Mesenchymal stem cell (in vitro differentiated cells and primary cell): Measurements from ENCODE around the gene MAP2K5.

Experiments
- DNase-seq: peaks from one replicate; pipeline ENCODE4 v3.0.0-alpha.2; 2013
- H2AFZ ChIP-seq: one replicate; pipeline ENCODE4 v1.6.1; 2013; ENCODE audit warnings: low read depth, mild to moderate bottlenecking, control low read depth, inconsistent platforms, low read length, moderate library complexity
- H2AK5ac ChIP-seq: 2 replicates; pipeline ENCODE4 v1.6.1; 2013; ENCODE audit warnings: low read length, moderate library complexity, mild to moderate bottlenecking, inconsistent platforms; ENCODE audit not compliant: severe bottlenecking
- H2BK120ac ChIP-seq: one replicate; pipeline ENCODE4 v1.6.1; 2013; ENCODE audit warnings: low read depth, mild to moderate bottlenecking, inconsistent platforms, low read length, moderate library complexity
- H2BK12ac ChIP-seq, 2 experiments: one replicate each; pipeline ENCODE4 v1.6.1; 2013; ENCODE audit warnings: inconsistent platforms in 2 of 2, low read length in 2 of 2, mild to moderate bottlenecking in 2 of 2, moderate library complexity in 2 of 2, control low read depth in 1 of 2
- H2BK15ac ChIP-seq: one replicate; pipeline ENCODE4 v1.6.1; 2013; ENCODE audit warnings: mild to moderate bottlenecking, low read depth, inconsistent platforms; ENCODE audit not compliant: poor library complexity, severe bottlenecking
- H2BK5ac ChIP-seq: 2 replicates; pipeline ENCODE4 v1.6.1; 2013; ENCODE audit warnings: low read depth, mild to moderate bottlenecking, low read length, control low read depth, inconsistent platforms; ENCODE audit not compliant: poor library complexity, severe bottlenecking
- H3K14ac ChIP-seq, 2 experiments: one replicate each; pipeline ENCODE4 v1.6.1; 2013; ENCODE audit warnings: inconsistent platforms in 2 of 2, low read length in 2 of 2, control low read depth in 1 of 2, mild to moderate bottlenecking in 1 of 2, moderate library complexity in 1 of 2
- H3K18ac ChIP-seq, 2 experiments: one replicate each; pipeline ENCODE4 v1.6.1; 2013; ENCODE audit warnings: inconsistent platforms in 2 of 2, low read length in 2 of 2, control low read depth in 1 of 2, low read depth in 1 of 2, mild to moderate bottlenecking in 1 of 2
- H3K23ac ChIP-seq, 2 experiments: one replicate each; pipeline ENCODE4 v1.6.1; 2013; ENCODE audit warnings: inconsistent platforms in 2 of 2, low read length in 2 of 2, mild to moderate bottlenecking in 2 of 2, moderate library complexity in 2 of 2, control low read depth in 1 of 2
- H3K27ac ChIP-seq: 2 replicates; pipeline ENCODE4 v1.5.1; 2013; ENCODE audit warnings: mild to moderate bottlenecking, moderate library complexity, low read length, control low read depth, inconsistent platforms; ENCODE audit not compliant: poor library complexity, severe bottlenecking
- H3K27me3 ChIP-seq, 2 experiments: 2 replicates each; pipeline versions ENCODE4 v1.6.1 to v1.7.0; 2013; ENCODE audit warnings: low read length in 2 of 2, mild to moderate bottlenecking in 2 of 2, moderate library complexity in 2 of 2, control low read depth in 1 of 2, inconsistent platforms in 1 of 2; ENCODE audit not compliant: control insufficient read depth in 1 of 2, insufficient read depth in 1 of 2
- H3K36me3 ChIP-seq, 2 experiments: 2 replicates each; pipeline versions ENCODE4 v1.6.1 to v1.7.0; 2013; ENCODE audit warnings: low read length in 2 of 2, control low read depth in 1 of 2, inconsistent platforms in 1 of 2, low read depth in 1 of 2, mild to moderate bottlenecking in 1 of 2; ENCODE audit not compliant: insufficient read depth in 2 of 2, control insufficient read depth in 1 of 2
- H3K4ac ChIP-seq, 2 experiments: one replicate each; pipeline ENCODE4 v1.6.1; 2013; ENCODE audit warnings: inconsistent platforms in 2 of 2, low read length in 2 of 2, mild to moderate bottlenecking in 2 of 2, moderate library complexity in 2 of 2, control low read depth in 1 of 2, low read depth in 1 of 2
- H3K4me1 ChIP-seq: 2 replicates; pipeline ENCODE4 v1.6.1; 2013; ENCODE audit warnings: low read depth, low read length, control low read depth; ENCODE audit not compliant: control insufficient read depth, insufficient read depth
- H3K4me2 ChIP-seq: 2 replicates; pipeline ENCODE4 v1.6.1; 2013; ENCODE audit warnings: low read length, mild to moderate bottlenecking, inconsistent platforms; ENCODE audit not compliant: poor library complexity, severe bottlenecking
- H3K4me3 ChIP-seq, 2 experiments: 2 replicates each; pipeline versions ENCODE4 v1.5.1 to v1.7.0; 2013; ENCODE audit warnings: low read length in 2 of 2, mild to moderate bottlenecking in 2 of 2, control low read depth in 1 of 2, low read depth in 1 of 2; ENCODE audit not compliant: insufficient read depth in 1 of 2
- H3K79me1 ChIP-seq: replicated peaks from 2 replicates; pipeline ENCODE4 v1.6.1; 2013; ENCODE audit warnings: mild to moderate bottlenecking, control low read depth, low read length, inconsistent platforms; ENCODE audit not compliant: poor library complexity, severe bottlenecking
- H3K9ac ChIP-seq: 2 replicates; pipeline ENCODE4 v1.7.0; 2013; ENCODE audit warnings: mild to moderate bottlenecking, low read length, moderate library complexity
- H3K9me3 ChIP-seq: 2 replicates; pipeline ENCODE4 v1.7.0; 2013; ENCODE audit warnings: mild to moderate bottlenecking, low read length; ENCODE audit not compliant: control insufficient read depth
- H4K8ac ChIP-seq: one replicate; pipeline ENCODE4 v1.6.1; 2013; ENCODE audit warnings: inconsistent platforms, mild to moderate bottlenecking, low read length, moderate library complexity
- H4K91ac ChIP-seq: one replicate; pipeline ENCODE4 v1.6.1; 2013; ENCODE audit warnings: mild to moderate bottlenecking, low read length, inconsistent platforms
- WGBS: methylation state at CpG from one replicate; pipeline ENCODE4 v1.1.7; 2013; ENCODE audit warnings: mixed read lengths; 5-methylcytosine and 5-hydroxymethylcytosine counted together

MAP2K5 gene

DNA sequence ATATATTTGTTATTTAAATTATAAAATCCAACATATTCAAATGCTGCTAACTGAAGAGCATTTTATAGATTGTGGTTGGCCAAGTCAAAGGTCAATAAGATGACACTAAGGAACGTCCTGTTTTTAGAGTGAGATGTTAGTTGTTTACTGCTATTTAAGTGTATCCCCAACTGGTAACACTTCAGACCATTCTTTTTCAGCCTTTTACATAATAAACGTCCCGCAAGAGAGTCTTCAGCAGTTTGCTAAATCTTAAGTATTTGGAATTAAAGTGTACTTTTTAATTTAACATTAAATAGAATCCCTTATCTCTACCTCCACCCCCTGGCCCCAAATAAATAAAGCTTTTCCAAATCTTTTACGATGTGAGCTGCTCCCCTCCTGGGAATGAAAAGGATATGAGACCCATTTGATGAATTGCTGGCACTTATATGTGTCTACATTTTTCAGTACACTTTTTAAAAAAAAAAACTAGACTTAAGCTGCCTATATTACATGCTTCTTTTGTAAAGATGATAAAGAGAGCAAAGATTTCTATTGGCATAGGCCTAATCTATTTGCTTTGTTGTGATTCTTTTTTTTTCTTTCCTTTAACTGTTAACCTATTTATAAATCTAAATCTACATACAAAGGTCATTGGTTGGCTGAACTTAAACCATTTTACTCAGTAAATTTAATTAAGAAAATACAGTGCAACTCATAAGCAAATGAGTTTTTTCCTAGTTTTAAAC lies 181.0 kb downstream of the MAP2K5 start:
- Histone ChIP-seq H3K36me3 (peaks cover 0 to 14% of the 10 kb centered on the region in 2 experiments), H3K79me1 (peaks cover 2% of the 10 kb centered on the region), H3K27me3 (no peaks in the 10 kb centered on the region), H3K4me2 (no peak overlapping the region), H3K23ac (no peak overlapping the region), H4K8ac (no peak overlapping the region), H3K27ac (no peak overlapping the region), H2BK12ac (no peak overlapping the region), H3K9ac (no peak overlapping the region), H2AFZ (no peak overlapping the region), H2AK5ac (no peak overlapping the region), H2BK120ac (no peak overlapping the region), H3K4me3 (no peak overlapping the region), H2BK5ac (no peak overlapping the region), H3K4ac (no peak overlapping the region), H3K18ac (no peak overlapping the region), H3K9me3 (no peaks in the 10 kb centered on the region), H3K4me1 (peaks cover 1% of the 10 kb centered on the region), H2BK15ac (no peak overlapping the region), H4K91ac (no peak overlapping the region), H3K14ac (no peak overlapping the region)
- no peak for DNase-seq
- no CpG with 5 or more reads among the region's 4 CpGs for whole genome bisulfite sequencing

DNA sequence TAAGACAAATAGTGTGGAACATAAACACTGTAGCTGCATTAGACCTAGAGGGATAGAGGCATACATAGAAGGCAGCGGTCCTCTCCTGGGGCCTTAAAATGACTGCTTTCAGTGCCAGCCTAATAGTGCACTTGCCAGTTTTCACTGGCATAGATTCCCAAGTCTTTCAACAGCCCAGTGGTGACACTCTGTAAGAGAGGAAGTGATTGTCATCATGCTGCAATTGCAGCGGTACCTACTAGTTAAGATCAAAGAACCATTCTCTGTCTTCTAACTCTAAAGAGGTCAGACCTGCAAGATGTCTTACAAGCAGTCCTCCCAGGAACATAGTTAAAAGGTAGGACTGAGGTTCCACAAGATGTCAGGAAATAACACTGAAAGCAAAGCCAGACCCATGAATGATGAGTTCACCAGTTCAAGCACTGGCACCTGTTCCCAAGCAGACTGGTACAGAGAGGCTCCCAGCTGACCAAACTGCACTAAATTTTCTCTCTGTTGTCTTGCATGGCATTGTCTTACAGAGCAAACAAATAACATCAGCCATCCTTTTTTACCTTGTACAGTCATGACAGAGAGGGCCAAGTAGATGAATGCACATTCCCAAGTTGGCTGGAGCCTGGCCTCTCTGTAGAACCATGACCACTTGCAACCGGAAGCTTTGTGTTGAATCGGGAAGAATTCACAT lies 182.3 kb downstream of the MAP2K5 start:
- Histone ChIP-seq H2BK5ac (no peak overlapping the region), H3K18ac (no peak overlapping the region), H3K9me3 (no peaks in the 10 kb centered on the region), H3K4me3 (no peak overlapping the region), H2AFZ (no peak overlapping the region), H3K4ac (no peak overlapping the region), H2BK15ac (no peak overlapping the region), H3K4me1 (peaks cover 1% of the 10 kb centered on the region), H2BK12ac (no peak overlapping the region), H2AK5ac (no peak overlapping the region), H3K36me3 (peaks cover 0 to 14% of the 10 kb centered on the region in 2 experiments), H3K27me3 (no peaks in the 10 kb centered on the region), H3K14ac (no peak overlapping the region), H2BK120ac (no peak overlapping the region), H3K4me2 (no peak overlapping the region), H4K8ac (no peak overlapping the region), H4K91ac (no peak overlapping the region), H3K9ac (no peak overlapping the region), H3K23ac (no peak overlapping the region), H3K79me1 (peaks cover 2% of the 10 kb centered on the region), H3K27ac (no peak overlapping the region)
- DNase-seq, result no peak
- WGBS, result 97% methylated on average over 4 of the region's 4 CpGs

DNA sequence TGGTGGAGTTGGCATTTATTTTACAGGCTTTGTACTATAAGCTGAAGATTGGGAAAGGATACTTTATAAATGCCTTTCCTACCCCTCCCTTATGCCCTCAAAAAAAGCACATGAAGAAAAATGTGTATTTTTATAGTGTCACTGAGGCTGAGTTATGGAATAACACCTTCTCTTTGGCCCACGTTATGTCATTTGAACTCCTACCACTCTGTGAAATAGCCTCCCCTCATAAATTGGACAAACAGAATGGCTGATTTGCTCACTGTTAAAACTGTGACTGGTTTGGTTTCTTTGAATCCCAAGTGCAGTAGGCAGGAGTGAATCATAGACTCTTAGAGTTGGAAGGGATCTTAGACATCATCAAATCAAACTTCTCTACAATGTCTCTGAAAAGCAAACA lies 187.6 kb downstream of the MAP2K5 start:
- H4K8ac ChIP-seq, result no peak overlapping the region
- DNase-seq, result no peak
- H3K18ac ChIP-seq, result no peak overlapping the region
- peaks cover 9% of the 10 kb centered on the region for H3K4me1 ChIP-seq
- H2BK12ac ChIP-seq, result no peak overlapping the region
- no peaks in the 10 kb centered on the region for H3K79me1 ChIP-seq
- H3K4me2 ChIP-seq, result no peak overlapping the region
- WGBS, result no CpG with 5 or more reads among the region's 1 CpG
- no peaks in the 10 kb centered on the region for H3K27me3 ChIP-seq
- no peak overlapping the region for H2BK120ac ChIP-seq
- H3K9me3 ChIP-seq, result no peaks in the 10 kb centered on the region
- H2BK5ac ChIP-seq, result no peak overlapping the region
- no peak overlapping the region for H3K4ac ChIP-seq
- H3K9ac ChIP-seq, result no peak overlapping the region
- H3K14ac ChIP-seq, result no peak overlapping the region
- H4K91ac ChIP-seq, result no peak overlapping the region
- no peak overlapping the region for H2AK5ac ChIP-seq
- no peak overlapping the region for H2AFZ ChIP-seq
- H2BK15ac ChIP-seq, result no peak overlapping the region
- H3K23ac ChIP-seq, result no peak overlapping the region
- no peak overlapping the region for H3K4me3 ChIP-seq
- H3K27ac ChIP-seq, result no peak overlapping the region
- H3K36me3 ChIP-seq, result peaks cover 0 to 7% of the 10 kb centered on the region in 2 experiments

DNA sequence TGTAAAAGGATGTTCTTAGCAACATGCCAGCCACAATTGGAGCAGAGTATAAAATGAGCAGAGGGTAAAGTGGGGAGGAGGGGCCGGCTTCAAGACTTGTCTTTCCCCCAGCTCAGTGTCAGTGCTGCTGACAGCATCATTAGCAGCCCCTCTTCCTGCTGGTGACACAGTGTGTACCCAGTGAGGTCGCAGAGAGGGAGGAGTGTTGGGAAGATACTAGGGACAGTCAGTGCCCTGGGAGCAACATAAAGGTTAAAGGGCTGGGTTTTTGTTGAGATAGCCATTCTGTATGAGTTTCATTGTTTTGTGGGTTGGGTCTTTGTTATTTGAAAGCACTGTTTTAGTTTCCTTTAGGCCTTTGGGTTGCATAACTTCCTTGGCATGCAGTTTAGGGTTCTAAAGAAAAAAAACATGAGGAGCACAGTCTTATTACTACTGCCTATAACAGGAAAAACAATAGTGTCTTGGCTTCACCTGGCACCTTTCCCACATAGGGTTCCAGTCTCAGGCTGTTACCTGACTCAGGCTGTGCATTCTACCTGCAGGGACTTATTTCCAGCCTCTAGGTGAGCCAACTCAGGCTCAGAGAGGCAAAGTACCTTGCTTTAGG lies 188.7 kb downstream of the MAP2K5 start:
- H3K36me3 ChIP-seq, result no peaks in the 10 kb centered on the region
- no peak overlapping the region for H3K27ac ChIP-seq
- no peak overlapping the region for H2AFZ ChIP-seq

More for the DNA sequence above, 188.7 kb downstream of the MAP2K5 start:
- Histone ChIP-seq H3K18ac (no peak overlapping the region), H3K23ac (no peak overlapping the region), H2BK5ac (no peak overlapping the region), H4K8ac (no peak overlapping the region), H3K4me1 (peaks cover 9% of the 10 kb centered on the region), H2BK12ac (no peak overlapping the region), H3K79me1 (no peaks in the 10 kb centered on the region), H3K27me3 (no peaks in the 10 kb centered on the region), H3K4me2 (no peak overlapping the region), H2BK15ac (no peak overlapping the region), H2BK120ac (no peak overlapping the region), H3K14ac (no peak overlapping the region), H3K4ac (no peak overlapping the region), H3K4me3 (no peak overlapping the region), H2AK5ac (no peak overlapping the region), H4K91ac (no peak overlapping the region), H3K9me3 (no peaks in the 10 kb centered on the region), H3K9ac (no peak overlapping the region)
- WGBS, result 10% methylated on average over 2 of the region's 2 CpGs
- no peak for DNase-seq
